ENCODE results near the gene HIP1.

GRCh38 chr7:75590373-75591005 is 148.3 kb downstream of the HIP1 start:
- TF ChIP-seq, protein P1, sequence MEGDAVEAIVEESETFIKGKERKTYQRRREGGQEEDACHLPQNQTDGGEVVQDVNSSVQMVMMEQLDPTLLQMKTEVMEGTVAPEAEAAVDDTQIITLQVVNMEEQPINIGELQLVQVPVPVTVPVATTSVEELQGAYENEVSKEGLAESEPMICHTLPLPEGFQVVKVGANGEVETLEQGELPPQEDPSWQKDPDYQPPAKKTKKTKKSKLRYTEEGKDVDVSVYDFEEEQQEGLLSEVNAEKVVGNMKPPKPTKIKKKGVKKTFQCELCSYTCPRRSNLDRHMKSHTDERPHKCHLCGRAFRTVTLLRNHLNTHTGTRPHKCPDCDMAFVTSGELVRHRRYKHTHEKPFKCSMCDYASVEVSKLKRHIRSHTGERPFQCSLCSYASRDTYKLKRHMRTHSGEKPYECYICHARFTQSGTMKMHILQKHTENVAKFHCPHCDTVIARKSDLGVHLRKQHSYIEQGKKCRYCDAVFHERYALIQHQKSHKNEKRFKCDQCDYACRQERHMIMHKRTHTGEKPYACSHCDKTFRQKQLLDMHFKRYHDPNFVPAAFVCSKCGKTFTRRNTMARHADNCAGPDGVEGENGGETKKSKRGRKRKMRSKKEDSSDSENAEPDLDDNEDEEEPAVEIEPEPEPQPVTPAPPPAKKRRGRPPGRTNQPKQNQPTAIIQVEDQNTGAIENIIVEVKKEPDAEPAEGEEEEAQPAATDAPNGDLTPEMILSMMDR (IDR thresholded peaks at IDR 0.05): no peak
- TF ChIP-seq POLR2A (IDR thresholded peaks at IDR 0.05): no peak

Data from Peyer's patch (tissue), 4 donors.